WTC11 (cell line): ENCODE results near the gene NPIPB6. TPM values are rescaled to one million over a fixed set of nuclear protein-coding genes. Genes with fewer than 3 reads are reported as not detected.
"Not testable (repeated sequence)": the region's sequence is repeated elsewhere in the genome, so short reads cannot be mapped to it uniquely, and the experiment has no call there.

Source experiments
- ATAC-seq: fragments of 200-7000 bp; cut with Tn5 transposase; 2 replicates; pipeline ENCODE4 v1.10.0; 2021; ENCODE audit warnings: mild to moderate bottlenecking, moderate library complexity
- CTCF ChIA-PET: fragments of 300-600 bp; sonication (Branson Sonifier 250); formaldehyde crosslinking; loops from one replicate; lab custom pipeline; 2021; ENCODE audit warnings: antibody characterized with exemption; lab: Charles Lee
- POLR2A ChIA-PET: fragments of 350-600 bp; sonication (Branson Sonifier 250); formaldehyde crosslinking; loops from one replicate; lab custom pipeline; 2021; ENCODE audit warnings: antibody characterized with exemption; lab: Charles Lee
- DNase-seq: peaks from one replicate; pipeline ENCODE4 v3.0.0; 2021; ENCODE audit warnings: low spot score
- H3K27ac Mint-ChIP-seq: 2 replicates; pipeline ENCODE4 v1.8.0; 2021; ENCODE audit warnings: mixed read lengths
- H3K27me3 Mint-ChIP-seq: 2 replicates; pipeline ENCODE4 v1.8.0; 2021; ENCODE audit warnings: low read depth, mild to moderate bottlenecking, moderate library complexity, mixed read lengths
- H3K36me3 Mint-ChIP-seq: 2 replicates; pipeline ENCODE4 v1.8.0; 2021; ENCODE audit warnings: mixed read lengths
- H3K4me1 Mint-ChIP-seq: 2 replicates; pipeline ENCODE4 v1.8.0; 2022; ENCODE audit warnings: mixed read lengths
- H3K4me3 Mint-ChIP-seq: 2 replicates; pipeline ENCODE4 v1.8.0; 2021; ENCODE audit warnings: mild to moderate bottlenecking, moderate library complexity, mixed read lengths
- H3K9me3 Mint-ChIP-seq: 2 replicates; pipeline ENCODE4 v1.8.0; 2021; ENCODE audit warnings: mixed read lengths
- NFYB ChIP-seq: sonication (generic); formaldehyde crosslinking; conservative IDR thresholded peaks from 2 replicates; pipeline ENCODE4 v1.8.0; 2022; ENCODE audit warnings: low read depth, missing genetic modification reagents
- ZNF263 ChIP-seq: sonication (generic); formaldehyde crosslinking; IDR thresholded peaks from 2 replicates; pipeline ENCODE4 v1.8.1; 2022; ENCODE audit warnings: low read depth, mild to moderate bottlenecking, moderate library complexity, missing genetic modification reagents
- total RNA-seq: library from RNA; stranded (reverse); gene quantifications from 3 replicates; pipeline ENCODE4 v1.2.3, GENCODE V29; 2021
- TF ChIP-seq, protein P1 (sequence below): sonication (generic); formaldehyde crosslinking; IDR thresholded peaks from 2 replicates; pipeline ENCODE4 v1.8.1; 2023; ENCODE audit warnings: mild to moderate bottlenecking, missing genetic modification reagents, moderate library complexity
- TF ChIP-seq, protein P2 (sequence below): sonication (generic); formaldehyde crosslinking; IDR thresholded peaks from 2 replicates; pipeline ENCODE4 v1.8.0; 2022; ENCODE audit warnings: mild to moderate bottlenecking, missing genetic modification reagents
- TF ChIP-seq, protein P3 (sequence below): fragments of 200-600 bp; IDR thresholded peaks from 2 replicates; pipeline ENCODE4 v1.8.0; 2022; ENCODE audit warnings: antibody characterized with exemption

Gene NPIPB6
- total RNA-seq, 1 experiment from 2014 or later = 0.83 TPM

DNA sequence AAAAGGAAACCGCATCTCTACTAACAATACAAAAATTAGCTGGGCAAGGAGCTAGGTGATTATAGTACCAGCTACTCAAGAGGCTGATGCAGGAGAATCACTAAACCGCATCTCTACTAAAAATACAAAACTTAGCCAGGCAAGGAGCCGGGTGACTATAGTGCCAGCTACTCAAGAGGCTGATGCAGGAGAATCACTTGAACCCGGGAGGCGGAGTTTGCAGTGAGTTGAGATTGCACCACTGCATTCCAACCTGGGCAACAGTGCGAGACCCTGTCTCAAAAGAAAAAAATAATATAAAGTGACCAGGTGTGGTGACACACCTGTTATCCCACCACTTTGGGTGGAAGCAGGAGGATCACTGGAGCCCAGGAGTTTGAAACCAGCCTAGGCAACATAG is 25.1 kb downstream of the NPIPB6 start:
- H3K9me3 Mint-ChIP-seq, POLR2A ChIA-PET, H3K4me3 Mint-ChIP-seq, H3K4me1 Mint-ChIP-seq, H3K27me3 Mint-ChIP-seq, DNase-seq, H3K27ac Mint-ChIP-seq, ATAC-seq, H3K36me3 Mint-ChIP-seq: not testable (repeated sequence)
- CTCF ChIA-PET = interaction anchor here (1.1 kb wide), 1 partner anchor 17 kb away, joined by 3 read pairs; no protein-coding TSS in a partner anchor

DNA sequence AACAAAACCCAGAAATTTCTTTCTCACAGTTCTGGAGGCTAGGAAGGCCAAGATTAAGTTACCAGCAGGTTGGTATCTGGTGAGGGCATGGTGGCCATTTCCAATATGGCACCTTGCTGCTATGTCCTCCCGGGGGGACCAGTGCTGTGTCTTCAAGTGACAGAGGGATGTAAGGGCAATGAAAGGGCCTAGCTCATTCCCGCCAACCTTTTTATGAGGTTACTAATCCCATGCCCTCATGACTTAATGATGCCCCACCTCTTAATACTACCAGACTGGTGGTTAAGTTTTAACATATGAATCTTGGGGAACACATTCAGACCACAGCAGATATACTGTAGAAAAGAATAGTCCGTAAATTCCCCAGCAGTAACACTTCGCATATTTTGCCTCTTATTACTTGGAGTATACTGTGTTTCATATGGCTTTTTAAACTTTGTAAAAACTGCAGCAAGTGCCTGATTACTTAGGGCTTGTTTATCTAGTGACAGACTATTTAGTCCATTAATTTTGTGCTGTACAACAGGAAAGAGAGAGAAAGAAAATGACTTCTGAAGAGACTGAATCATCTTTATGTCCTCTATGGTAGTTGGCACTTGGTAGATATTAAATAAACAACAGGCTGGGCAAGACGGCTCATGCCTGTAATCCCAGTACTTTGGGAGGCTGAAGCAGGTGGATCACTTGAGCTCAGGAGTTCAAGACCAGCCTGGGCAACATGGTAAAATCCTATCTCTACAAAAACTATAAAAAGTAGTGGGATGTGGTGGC is 26.2 kb downstream of the NPIPB6 start:
- POLR2A ChIA-PET, H3K9me3 Mint-ChIP-seq, H3K27ac Mint-ChIP-seq, H3K27me3 Mint-ChIP-seq, CTCF ChIA-PET, H3K4me3 Mint-ChIP-seq, DNase-seq, H3K4me1 Mint-ChIP-seq, ATAC-seq, H3K36me3 Mint-ChIP-seq: not testable (repeated sequence)

DNA sequence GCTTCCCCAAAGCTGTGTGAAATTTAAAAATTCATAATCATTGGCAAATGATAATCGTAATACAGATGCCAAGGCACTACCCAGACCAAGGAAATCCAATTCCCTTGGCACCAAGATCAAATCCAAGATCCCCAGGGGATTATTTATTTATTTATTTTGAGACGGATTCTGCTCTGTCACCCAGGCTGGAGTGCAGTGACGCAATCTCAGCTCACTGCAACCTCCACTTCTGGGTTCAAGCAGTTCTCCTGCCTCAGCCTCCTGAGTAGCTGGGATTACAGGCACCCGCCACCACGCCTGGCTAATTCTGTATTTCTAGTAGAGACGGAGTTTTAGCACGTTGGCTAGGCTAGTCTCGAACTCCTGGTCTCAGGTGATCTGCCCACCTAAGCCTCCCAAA is 27.6 kb downstream of the NPIPB6 start:
- ATAC-seq, H3K4me1 Mint-ChIP-seq, H3K9me3 Mint-ChIP-seq, CTCF ChIA-PET, POLR2A ChIA-PET, H3K27me3 Mint-ChIP-seq, H3K27ac Mint-ChIP-seq, H3K4me3 Mint-ChIP-seq, H3K36me3 Mint-ChIP-seq, DNase-seq: not testable (repeated sequence)

DNA sequence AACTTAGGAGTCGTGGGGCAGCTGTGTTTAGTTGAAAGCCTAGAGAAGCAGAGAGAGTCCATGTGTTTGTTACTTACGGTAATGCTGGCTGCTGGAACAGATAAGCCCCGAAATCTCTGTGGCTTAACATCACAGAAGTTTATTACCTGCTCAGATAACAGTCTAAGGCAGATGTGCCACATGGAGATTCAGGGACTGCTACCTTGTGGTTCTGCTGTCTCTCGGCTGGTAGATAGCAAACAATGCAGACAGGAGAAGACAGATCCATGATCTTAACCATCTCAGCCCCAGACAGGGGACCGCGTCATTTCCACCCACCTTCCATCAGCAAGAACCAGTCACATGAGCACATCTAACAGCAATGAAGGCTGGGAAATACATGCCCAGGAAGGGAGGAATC is 30.7 kb downstream of the NPIPB6 start:
- H3K27ac Mint-ChIP-seq, POLR2A ChIA-PET, H3K27me3 Mint-ChIP-seq, H3K9me3 Mint-ChIP-seq, H3K36me3 Mint-ChIP-seq, H3K4me1 Mint-ChIP-seq, CTCF ChIA-PET, H3K4me3 Mint-ChIP-seq, DNase-seq, ATAC-seq: not testable (repeated sequence)

DNA sequence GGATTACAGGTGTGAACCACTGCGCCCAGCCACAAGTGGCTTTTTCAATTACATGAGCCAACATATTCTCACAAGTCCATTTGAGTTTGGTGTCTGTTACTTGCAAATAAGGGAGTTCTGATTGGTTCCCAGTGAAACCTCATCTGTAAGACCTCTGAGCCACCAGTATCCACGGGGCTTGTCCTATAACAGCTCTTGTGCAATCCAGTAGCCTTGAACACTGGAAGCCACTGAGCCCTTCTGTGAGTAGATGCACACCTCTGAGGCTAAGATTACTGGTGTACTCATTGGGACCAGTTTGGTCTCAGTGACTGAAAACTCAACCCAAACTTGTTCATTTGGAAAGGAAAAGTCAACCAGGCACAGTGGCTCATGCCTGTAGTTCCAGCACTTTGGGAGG is 32.3 kb downstream of the NPIPB6 start:
- ATAC-seq, H3K9me3 Mint-ChIP-seq, H3K36me3 Mint-ChIP-seq, POLR2A ChIA-PET, H3K4me1 Mint-ChIP-seq, H3K4me3 Mint-ChIP-seq, H3K27ac Mint-ChIP-seq, H3K27me3 Mint-ChIP-seq, DNase-seq: not testable (repeated sequence)
- CTCF ChIA-PET = interaction anchor here (1.7 kb wide), 1 partner anchor 9 kb away, joined by 5 read pairs; no protein-coding TSS in a partner anchor

DNA sequence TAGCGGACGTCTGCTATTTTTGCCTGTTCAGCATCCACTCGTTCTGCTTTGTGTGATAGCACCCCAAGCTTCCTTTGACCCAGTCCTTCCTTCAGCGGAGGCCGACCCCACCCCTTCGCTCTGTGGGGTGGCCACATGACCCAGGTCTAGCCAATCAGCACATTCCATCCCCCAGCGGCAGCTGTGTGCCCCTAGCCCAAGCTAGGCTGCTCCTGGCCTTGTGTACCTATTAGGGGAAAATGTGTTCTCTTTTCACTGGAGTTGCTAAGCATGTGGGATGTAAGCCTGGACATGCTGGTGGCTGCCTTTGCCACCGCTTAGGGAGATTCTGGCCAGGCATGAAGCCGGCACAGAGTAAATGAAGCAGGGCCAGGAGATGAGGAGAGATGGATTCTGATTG is 33.1 kb downstream of the NPIPB6 start:
- POLR2A ChIA-PET, H3K4me1 Mint-ChIP-seq, H3K36me3 Mint-ChIP-seq, H3K27me3 Mint-ChIP-seq, H3K9me3 Mint-ChIP-seq, H3K4me3 Mint-ChIP-seq, H3K27ac Mint-ChIP-seq: not testable (repeated sequence)
- TF ChIP-seq, protein P1, sequence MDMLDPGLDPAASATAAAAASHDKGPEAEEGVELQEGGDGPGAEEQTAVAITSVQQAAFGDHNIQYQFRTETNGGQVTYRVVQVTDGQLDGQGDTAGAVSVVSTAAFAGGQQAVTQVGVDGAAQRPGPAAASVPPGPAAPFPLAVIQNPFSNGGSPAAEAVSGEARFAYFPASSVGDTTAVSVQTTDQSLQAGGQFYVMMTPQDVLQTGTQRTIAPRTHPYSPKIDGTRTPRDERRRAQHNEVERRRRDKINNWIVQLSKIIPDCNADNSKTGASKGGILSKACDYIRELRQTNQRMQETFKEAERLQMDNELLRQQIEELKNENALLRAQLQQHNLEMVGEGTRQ (CRISPR knock-in tag) = peak; percentile 92
- TF ChIP-seq, protein P2, sequence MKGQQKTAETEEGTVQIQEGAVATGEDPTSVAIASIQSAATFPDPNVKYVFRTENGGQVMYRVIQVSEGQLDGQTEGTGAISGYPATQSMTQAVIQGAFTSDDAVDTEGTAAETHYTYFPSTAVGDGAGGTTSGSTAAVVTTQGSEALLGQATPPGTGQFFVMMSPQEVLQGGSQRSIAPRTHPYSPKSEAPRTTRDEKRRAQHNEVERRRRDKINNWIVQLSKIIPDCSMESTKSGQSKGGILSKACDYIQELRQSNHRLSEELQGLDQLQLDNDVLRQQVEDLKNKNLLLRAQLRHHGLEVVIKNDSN = peak; percentile 88
- TF ChIP-seq NFYB = 0 out of 2 replicates have a peak, but pooled peaks have one; percentile 31
- CTCF ChIA-PET = interaction anchor here (0.6 to 1.7 kb wide), 3 partner anchors 9 to 38 kb away, joined by 3 to 5 read pairs (median 3); no protein-coding TSS in a partner anchor
- DNase-seq (peak; percentile 64), ATAC-seq (peak; percentile 98)

DNA sequence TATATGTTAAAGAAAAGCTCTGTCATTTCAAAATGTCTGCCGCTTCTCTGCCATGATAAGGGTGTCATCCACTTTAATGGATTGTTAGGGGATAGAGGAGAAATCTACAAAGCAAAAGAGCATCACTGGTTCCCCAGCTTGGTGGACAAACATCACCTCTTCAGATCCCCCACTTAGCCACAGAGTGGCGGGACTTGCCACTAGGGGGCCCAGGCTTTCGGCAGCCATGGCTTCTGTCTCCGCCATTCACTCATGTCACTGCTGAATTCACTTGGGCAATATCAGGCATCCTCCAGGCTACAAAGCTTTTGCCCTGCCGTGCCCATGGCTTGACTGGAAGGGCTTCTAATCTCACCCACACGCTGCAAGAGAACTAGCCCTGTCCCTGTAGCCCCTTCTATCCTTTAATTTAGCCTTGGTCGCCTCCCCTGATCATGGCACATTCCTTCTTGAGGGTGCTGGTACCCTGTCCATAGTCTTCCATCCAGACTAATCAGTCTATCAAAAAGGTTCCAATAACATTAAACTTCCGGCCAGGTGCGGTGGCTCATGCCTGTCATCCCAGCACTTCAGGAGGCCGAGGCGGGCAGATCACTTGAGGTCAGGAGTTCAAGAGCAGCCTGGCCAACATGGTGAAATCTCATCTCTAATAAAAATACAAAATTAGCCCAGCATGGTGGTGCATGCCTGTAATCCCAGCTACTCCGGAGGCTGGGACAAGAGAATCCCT is 36.3 kb downstream of the NPIPB6 start:
- 0 out of 2 replicates have a peak overlapping the region, but pooled peaks have one; percentile 38 for H3K27ac Mint-ChIP-seq
- CTCF ChIA-PET = interaction anchor here (0.6 to 1.9 kb wide), 6 partner anchors 10 to 54 kb away, joined by 3 to 16 read pairs (median 4); no protein-coding TSS in a partner anchor
- H3K27me3 Mint-ChIP-seq = no peaks in the 10 kb centered on the region
- ATAC-seq (peak; percentile 58), DNase-seq (peak; percentile 79)
- POLR2A ChIA-PET = no interaction called here
- no peak overlapping the region for H3K4me3 Mint-ChIP-seq
- H3K9me3 Mint-ChIP-seq = no peaks in the 10 kb centered on the region
- peaks cover 4% of the 10 kb centered on the region for H3K4me1 Mint-ChIP-seq
- no peaks in the 10 kb centered on the region for H3K36me3 Mint-ChIP-seq
- TF ChIP-seq, protein P3, sequence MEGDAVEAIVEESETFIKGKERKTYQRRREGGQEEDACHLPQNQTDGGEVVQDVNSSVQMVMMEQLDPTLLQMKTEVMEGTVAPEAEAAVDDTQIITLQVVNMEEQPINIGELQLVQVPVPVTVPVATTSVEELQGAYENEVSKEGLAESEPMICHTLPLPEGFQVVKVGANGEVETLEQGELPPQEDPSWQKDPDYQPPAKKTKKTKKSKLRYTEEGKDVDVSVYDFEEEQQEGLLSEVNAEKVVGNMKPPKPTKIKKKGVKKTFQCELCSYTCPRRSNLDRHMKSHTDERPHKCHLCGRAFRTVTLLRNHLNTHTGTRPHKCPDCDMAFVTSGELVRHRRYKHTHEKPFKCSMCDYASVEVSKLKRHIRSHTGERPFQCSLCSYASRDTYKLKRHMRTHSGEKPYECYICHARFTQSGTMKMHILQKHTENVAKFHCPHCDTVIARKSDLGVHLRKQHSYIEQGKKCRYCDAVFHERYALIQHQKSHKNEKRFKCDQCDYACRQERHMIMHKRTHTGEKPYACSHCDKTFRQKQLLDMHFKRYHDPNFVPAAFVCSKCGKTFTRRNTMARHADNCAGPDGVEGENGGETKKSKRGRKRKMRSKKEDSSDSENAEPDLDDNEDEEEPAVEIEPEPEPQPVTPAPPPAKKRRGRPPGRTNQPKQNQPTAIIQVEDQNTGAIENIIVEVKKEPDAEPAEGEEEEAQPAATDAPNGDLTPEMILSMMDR = peak; percentile 66
- no peak for TF ChIP-seq ZNF263
